SK-N-SH (cell line): ENCODE measurements around the gene LRFN4. TPM values are rescaled to one million over a fixed set of nuclear protein-coding genes. Genes with fewer than 3 reads are reported as not detected.

Experiments
- CTCF ChIA-PET: fragments of 300-600, 350-600 bp; formaldehyde crosslinking; extraction: SDS; loops from one replicate; lab custom pipeline; 2021; lab: Yijun Ruan, JAX
- POLR2A ChIA-PET: fragments of 350-600 bp; sonication (Branson Sonifier 250); formaldehyde crosslinking; extraction: SDS; loops from one replicate; lab custom pipeline; 2020; ENCODE audit warnings: antibody characterized with exemption, inconsistent platforms; lab: Yijun Ruan, JAX
- DNase-seq: peaks from one replicate; pipeline ENCODE4 v3.0.0; 2012
- H2AFZ ChIP-seq: fragments of 200-600 bp; sonication (generic); 2 replicates; pipeline ENCODE4 v1.8.1; 2016; ENCODE audit warnings: antibody characterized with exemption, mild to moderate bottlenecking, low read depth
- H3F3A ChIP-seq: fragments of 200-600 bp; sonication (generic); replicated peaks from 2 replicates; pipeline ENCODE3; 2016; ENCODE audit warnings: antibody characterized with exemption, mild to moderate bottlenecking; ENCODE audit not compliant: insufficient read depth
- H3K27ac ChIP-seq, 2 experiments: fragments of 200-500 bp in 1 of 2; fragments of 200-600 bp in 1 of 2; sonication (Bioruptor generic) in 1 of 2; sonication (generic), shearing (Covaris generic) in 1 of 2; 2 replicates each; pipeline versions ENCODE4 v1.5.1 to v1.6.1; 2014 to 2016; ENCODE audit warnings: low read depth in 2 of 2, inconsistent platforms in 1 of 2, low read length in 1 of 2, mild to moderate bottlenecking in 1 of 2, mixed read lengths in 1 of 2
- H3K27me3 ChIP-seq: fragments of 200-600 bp; sonication (generic), shearing (Covaris generic); 2 replicates; pipeline ENCODE4 v1.6.1; 2016; ENCODE audit warnings: mixed run types; ENCODE audit not compliant: insufficient read depth
- H3K36me3 ChIP-seq, 2 experiments: fragments of 200-500 bp in 1 of 2; fragments of 200-600 bp in 1 of 2; sonication (Bioruptor generic) in 1 of 2; sonication (generic) in 1 of 2; replicated peaks in 1 of 2; 2 replicates each; pipeline versions ENCODE3 to v1.5.1; 2014 to 2016; ENCODE audit warnings: low read length in 1 of 2, mild to moderate bottlenecking in 1 of 2; ENCODE audit not compliant: insufficient read depth in 2 of 2, control insufficient read depth in 1 of 2
- H3K4me1 ChIP-seq, 2 experiments: fragments of 200-500 bp in 1 of 2; fragments of 200-600 bp in 1 of 2; sonication (Bioruptor generic) in 1 of 2; sonication (generic), shearing (Covaris generic) in 1 of 2; 2 replicates each; pipeline versions ENCODE4 v1.5.1 to v1.6.1; 2014 to 2016; ENCODE audit warnings: low read depth in 1 of 2, low read length in 1 of 2, mixed run types in 1 of 2; ENCODE audit not compliant: insufficient read depth in 2 of 2, control insufficient read depth in 1 of 2
- H3K4me2 ChIP-seq: fragments of 200-600 bp; sonication (generic), shearing (Covaris generic); 2 replicates; pipeline ENCODE4 v1.6.1; 2017; ENCODE audit warnings: mixed run types
- H3K4me3 ChIP-seq, 2 experiments: fragments of 200-500 bp in 1 of 2; fragments of 200-600 bp in 1 of 2; sonication (Bioruptor generic) in 1 of 2; sonication (generic), shearing (Covaris generic) in 1 of 2; 2 replicates each; pipeline versions ENCODE4 v1.5.1 to v1.8.1; 2014 to 2016; ENCODE audit warnings: low read depth in 2 of 2, inconsistent platforms in 1 of 2, low read length in 1 of 2, mild to moderate bottlenecking in 1 of 2, mixed read lengths in 1 of 2, moderate library complexity in 1 of 2
- H3K79me2 ChIP-seq: fragments of 200-600 bp; sonication (generic); 2 replicates; pipeline ENCODE4 v1.8.1; 2017; ENCODE audit warnings: mild to moderate bottlenecking; ENCODE audit not compliant: insufficient read depth
- H3K9ac ChIP-seq: fragments of 200-600 bp; sonication (generic); 2 replicates; pipeline ENCODE4 v1.6.1; 2017; ENCODE audit warnings: mixed run types
- H3K9me2 ChIP-seq: fragments of 200-600 bp; sonication (generic); 2 replicates; pipeline ENCODE4 v1.6.1; 2017; ENCODE audit warnings: mixed run types
- H3K9me3 ChIP-seq: fragments of 200-600 bp; sonication (generic); 2 replicates; pipeline ENCODE4 v1.6.1; 2017; ENCODE audit warnings: mixed run types, mild to moderate bottlenecking, moderate library complexity
- H4K20me1 ChIP-seq: fragments of 200-600 bp; sonication (generic); 2 replicates; pipeline ENCODE4 v1.6.1; 2017; ENCODE audit warnings: mild to moderate bottlenecking, mixed run types; ENCODE audit not compliant: insufficient read depth
- CHD2 ChIP-seq: fragments of 150-350 bp; IDR thresholded peaks from 2 replicates; pipeline ENCODE4 v1.6.1; 2018; ENCODE audit warnings: low read length; ENCODE audit not compliant: partially characterized antibody
- FOSL2 ChIP-seq: IDR thresholded peaks from 2 replicates; pipeline ENCODE4 v1.4.0; 2012; ENCODE audit warnings: low read depth, mild to moderate bottlenecking, moderate library complexity, borderline replicate concordance
- FOXM1 ChIP-seq: IDR thresholded peaks from 2 replicates; pipeline ENCODE4 v1.4.0; 2012; ENCODE audit warnings: low read depth, mild to moderate bottlenecking
- JUND ChIP-seq: IDR thresholded peaks from 2 replicates; pipeline ENCODE4 v1.4.0; 2012
- MEF2A ChIP-seq: IDR thresholded peaks from 2 replicates; pipeline ENCODE4 v1.4.0; 2012; ENCODE audit warnings: low read depth, borderline replicate concordance
- NFIC ChIP-seq: IDR thresholded peaks from 2 replicates; pipeline ENCODE4 v1.4.0; 2012; ENCODE audit warnings: borderline replicate concordance
- POLR2AphosphoS5 ChIP-seq: IDR thresholded peaks from 2 replicates; pipeline ENCODE4 v1.6.1; 2012; ENCODE audit warnings: low read depth, low read length
- REST ChIP-seq: IDR thresholded peaks from 2 replicates; pipeline ENCODE4 v1.6.1; 2012; ENCODE audit warnings: mild to moderate bottlenecking, low read depth, low read length, moderate library complexity
- RFX5 ChIP-seq: IDR thresholded peaks from 2 replicates; pipeline ENCODE4 v1.6.1; 2012; ENCODE audit warnings: mild to moderate bottlenecking, improper control_type of control experiment, low read length
- RXRA ChIP-seq: IDR thresholded peaks from 2 replicates; pipeline ENCODE4 v1.4.0; 2012; ENCODE audit warnings: low read depth, mild to moderate bottlenecking, borderline replicate concordance
- SIN3A ChIP-seq: IDR thresholded peaks from 2 replicates; pipeline ENCODE4 v1.6.1; 2012; ENCODE audit warnings: low read depth, mild to moderate bottlenecking, low read length, moderate library complexity, borderline replicate concordance
- TAF1 ChIP-seq: IDR thresholded peaks from 2 replicates; pipeline ENCODE4 v1.6.1; 2012; ENCODE audit warnings: low read depth, mild to moderate bottlenecking, low read length, moderate library complexity, borderline replicate concordance
- TCF12 ChIP-seq: IDR thresholded peaks from 2 replicates; pipeline ENCODE4 v1.4.0; 2012
- YY1 ChIP-seq: IDR thresholded peaks from 2 replicates; pipeline ENCODE4 v1.4.0; 2012; ENCODE audit warnings: low read depth, mild to moderate bottlenecking
- WGBS: methylation state at CpG from one replicate; pipeline ENCODE4 v1.1.6; 2017; ENCODE audit warnings: low lambda C conversion rate; 5-methylcytosine and 5-hydroxymethylcytosine counted together
- polyA plus RNA-seq, 3 experiments: library from polyadenylated mRNA; depleted of rRNA; stranded (reverse); fragments of >200 nt; gene quantifications; 2 replicates each; pipeline ENCODE4 v1.2.3, GENCODE V29; 2012
- TF ChIP-seq, protein P1 (sequence below): fragments of 200-600 bp; sonication (generic); IDR thresholded peaks from 2 replicates; pipeline ENCODE4 v1.6.1; 2017; ENCODE audit warnings: antibody characterized with exemption, mild to moderate bottlenecking, moderate library complexity
- TF ChIP-seq, protein P2 (sequence below): IDR thresholded peaks from 2 replicates; pipeline ENCODE4 v1.4.0; 2012; ENCODE audit warnings: low read depth, borderline replicate concordance

Gene LRFN4
- polyA plus RNA-seq, 1 of the 3 experiments (the other 2 are of a cell fraction), result 15.9 TPM

- Histone ChIP-seq H3K4me1 (no peaks in the 10 kb centered on the region), H3K36me3 (peaks cover 0 to 2% of the 10 kb centered on the region in 2 experiments), H2AFZ (no peak overlapping the region), H3K4me2 (no peak overlapping the region), H3K27me3 (no peaks in the 10 kb centered on the region), H3F3A (no peaks in the 10 kb centered on the region), H3K79me2 (peaks cover 4% of the 10 kb centered on the region; the same call in 1 of the 2 replicates), H3K9ac (no peak overlapping the region), H3K9me2 (no peaks in the 10 kb centered on the region), H3K9me3 (no peaks in the 10 kb centered on the region), H3K4me3 (no peak overlapping the region), H4K20me1 (no peaks in the 10 kb centered on the region), H3K27ac (no peak overlapping the region)
- WGBS, result 92% methylated on average over 14 of the region's 31 CpGs
- POLR2A ChIA-PET, result no interaction called here
- DNase-seq, result no peak
- CTCF ChIA-PET, result interaction anchor here (2.2 kb wide), 1 partner anchor 19 kb away, joined by 9 read pairs; no protein-coding TSS in a partner anchor
- TF ChIP-seq, protein P1, sequence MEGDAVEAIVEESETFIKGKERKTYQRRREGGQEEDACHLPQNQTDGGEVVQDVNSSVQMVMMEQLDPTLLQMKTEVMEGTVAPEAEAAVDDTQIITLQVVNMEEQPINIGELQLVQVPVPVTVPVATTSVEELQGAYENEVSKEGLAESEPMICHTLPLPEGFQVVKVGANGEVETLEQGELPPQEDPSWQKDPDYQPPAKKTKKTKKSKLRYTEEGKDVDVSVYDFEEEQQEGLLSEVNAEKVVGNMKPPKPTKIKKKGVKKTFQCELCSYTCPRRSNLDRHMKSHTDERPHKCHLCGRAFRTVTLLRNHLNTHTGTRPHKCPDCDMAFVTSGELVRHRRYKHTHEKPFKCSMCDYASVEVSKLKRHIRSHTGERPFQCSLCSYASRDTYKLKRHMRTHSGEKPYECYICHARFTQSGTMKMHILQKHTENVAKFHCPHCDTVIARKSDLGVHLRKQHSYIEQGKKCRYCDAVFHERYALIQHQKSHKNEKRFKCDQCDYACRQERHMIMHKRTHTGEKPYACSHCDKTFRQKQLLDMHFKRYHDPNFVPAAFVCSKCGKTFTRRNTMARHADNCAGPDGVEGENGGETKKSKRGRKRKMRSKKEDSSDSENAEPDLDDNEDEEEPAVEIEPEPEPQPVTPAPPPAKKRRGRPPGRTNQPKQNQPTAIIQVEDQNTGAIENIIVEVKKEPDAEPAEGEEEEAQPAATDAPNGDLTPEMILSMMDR, result no peak
- TF ChIP-seq, protein P2, sequence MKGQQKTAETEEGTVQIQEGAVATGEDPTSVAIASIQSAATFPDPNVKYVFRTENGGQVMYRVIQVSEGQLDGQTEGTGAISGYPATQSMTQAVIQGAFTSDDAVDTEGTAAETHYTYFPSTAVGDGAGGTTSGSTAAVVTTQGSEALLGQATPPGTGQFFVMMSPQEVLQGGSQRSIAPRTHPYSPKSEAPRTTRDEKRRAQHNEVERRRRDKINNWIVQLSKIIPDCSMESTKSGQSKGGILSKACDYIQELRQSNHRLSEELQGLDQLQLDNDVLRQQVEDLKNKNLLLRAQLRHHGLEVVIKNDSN, result no peak
- no peak for TF ChIP-seq REST
- TF ChIP-seq NFIC, result no peak
- TF ChIP-seq JUND, result no peak
- no peak for TF ChIP-seq FOXM1
- no peak for TF ChIP-seq RFX5
- TF ChIP-seq POLR2AphosphoS5, result no peak
- TF ChIP-seq TAF1, result no peak
- TF ChIP-seq TCF12, result no peak
- TF ChIP-seq FOSL2, result no peak
- no peak for TF ChIP-seq YY1
- no peak for TF ChIP-seq MEF2A
- TF ChIP-seq RXRA, result no peak
- TF ChIP-seq CHD2, result no peak
- no peak for TF ChIP-seq SIN3A
Observed at GRCh38 chr11:66863428-66864125, 6.7 kb downstream of the LRFN4 start.
